ENCODE measurements around the gene APIP. TPM values are rescaled to one million over a fixed set of nuclear protein-coding genes. Genes with fewer than 3 reads are reported as not detected.

Gene APIP
- total and polyA plus RNA-seq, 10 of the 15 experiments (the other 5 are each of a cell fraction or from before 2014, with no cell fraction given): 26.8 to 87.1 (median 52.8) TPM

GRCh38 chr11:34916015-34916842 is at the start of gene APIP, which contains the start of gene PDHX (continued):
- TF ChIP-seq, protein P1, sequence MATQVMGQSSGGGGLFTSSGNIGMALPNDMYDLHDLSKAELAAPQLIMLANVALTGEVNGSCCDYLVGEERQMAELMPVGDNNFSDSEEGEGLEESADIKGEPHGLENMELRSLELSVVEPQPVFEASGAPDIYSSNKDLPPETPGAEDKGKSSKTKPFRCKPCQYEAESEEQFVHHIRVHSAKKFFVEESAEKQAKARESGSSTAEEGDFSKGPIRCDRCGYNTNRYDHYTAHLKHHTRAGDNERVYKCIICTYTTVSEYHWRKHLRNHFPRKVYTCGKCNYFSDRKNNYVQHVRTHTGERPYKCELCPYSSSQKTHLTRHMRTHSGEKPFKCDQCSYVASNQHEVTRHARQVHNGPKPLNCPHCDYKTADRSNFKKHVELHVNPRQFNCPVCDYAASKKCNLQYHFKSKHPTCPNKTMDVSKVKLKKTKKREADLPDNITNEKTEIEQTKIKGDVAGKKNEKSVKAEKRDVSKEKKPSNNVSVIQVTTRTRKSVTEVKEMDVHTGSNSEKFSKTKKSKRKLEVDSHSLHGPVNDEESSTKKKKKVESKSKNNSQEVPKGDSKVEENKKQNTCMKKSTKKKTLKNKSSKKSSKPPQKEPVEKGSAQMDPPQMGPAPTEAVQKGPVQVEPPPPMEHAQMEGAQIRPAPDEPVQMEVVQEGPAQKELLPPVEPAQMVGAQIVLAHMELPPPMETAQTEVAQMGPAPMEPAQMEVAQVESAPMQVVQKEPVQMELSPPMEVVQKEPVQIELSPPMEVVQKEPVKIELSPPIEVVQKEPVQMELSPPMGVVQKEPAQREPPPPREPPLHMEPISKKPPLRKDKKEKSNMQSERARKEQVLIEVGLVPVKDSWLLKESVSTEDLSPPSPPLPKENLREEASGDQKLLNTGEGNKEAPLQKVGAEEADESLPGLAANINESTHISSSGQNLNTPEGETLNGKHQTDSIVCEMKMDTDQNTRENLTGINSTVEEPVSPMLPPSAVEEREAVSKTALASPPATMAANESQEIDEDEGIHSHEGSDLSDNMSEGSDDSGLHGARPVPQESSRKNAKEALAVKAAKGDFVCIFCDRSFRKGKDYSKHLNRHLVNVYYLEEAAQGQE (IDR thresholded peaks at IDR 0.05; ENCODE audit: low read depth, low read length): no peak
- TF ChIP-seq MYB (IDR thresholded peaks at IDR 0.05; ENCODE audit: borderline replicate concordance, low read depth, low read length) (0 out of 2 replicates have a peak, but pooled peaks have one; percentile 39), ZNF207 (IDR thresholded peaks at IDR 0.05; ENCODE audit: borderline replicate concordance) (peak; percentile 87; the same call in 1 of the 2 replicates), TBL1XR1 (IDR thresholded peaks at IDR 0.05; ENCODE audit: low read depth, low read length) (no peak), SREBF1 (IDR thresholded peaks at IDR 0.05; ENCODE audit: low read length) (no peak), CBX5 (IDR thresholded peaks at IDR 0.05; ENCODE audit: low read depth) (0 out of 2 replicates have a peak, but pooled peaks have one; percentile 10), NBN (IDR thresholded peaks at IDR 0.05) (0 out of 2 replicates have a peak, but pooled peaks have one; percentile 60), SPI1 (IDR thresholded peaks at IDR 0.05; ENCODE audit: borderline replicate concordance, insufficient read depth, low read depth, low read length) (no peak), POU2F2 (IDR thresholded peaks at IDR 0.05; ENCODE audit: borderline replicate concordance, low read depth, low read length) (peak; percentile 88; the same call in 2 of the 3 replicates), MYC (IDR thresholded peaks at IDR 0.05; ENCODE audit: insufficient read depth, insufficient read length, insufficient replicate concordance, low read length, severe bottlenecking) (no peak), SUPT20H (IDR thresholded peaks at IDR 0.05; ENCODE audit: borderline replicate concordance, control insufficient read depth, low read depth, low read length) (no peak), FOS (IDR thresholded peaks at IDR 0.05; ENCODE audit: borderline replicate concordance, extremely low read depth, insufficient read length) (no peak), MEF2A (IDR thresholded peaks at IDR 0.05; ENCODE audit: insufficient read depth, low read depth, low read length) (no peak), EGR1 (IDR thresholded peaks at IDR 0.05; ENCODE audit: borderline replicate concordance in 1 of 2, low read depth in 2 of 2, low read length in 2 of 2) (peak in 1 of 2 experiments; percentile 46; a peak in 1 of 3 replicates), E2F8 (IDR thresholded peaks at IDR 0.05; ENCODE audit: low read depth, partially characterized antibody) (no peak), SMC3 (IDR thresholded peaks at IDR 0.05; ENCODE audit: borderline replicate concordance, low read length) (no peak)
- TF ChIP-seq, protein P2, sequence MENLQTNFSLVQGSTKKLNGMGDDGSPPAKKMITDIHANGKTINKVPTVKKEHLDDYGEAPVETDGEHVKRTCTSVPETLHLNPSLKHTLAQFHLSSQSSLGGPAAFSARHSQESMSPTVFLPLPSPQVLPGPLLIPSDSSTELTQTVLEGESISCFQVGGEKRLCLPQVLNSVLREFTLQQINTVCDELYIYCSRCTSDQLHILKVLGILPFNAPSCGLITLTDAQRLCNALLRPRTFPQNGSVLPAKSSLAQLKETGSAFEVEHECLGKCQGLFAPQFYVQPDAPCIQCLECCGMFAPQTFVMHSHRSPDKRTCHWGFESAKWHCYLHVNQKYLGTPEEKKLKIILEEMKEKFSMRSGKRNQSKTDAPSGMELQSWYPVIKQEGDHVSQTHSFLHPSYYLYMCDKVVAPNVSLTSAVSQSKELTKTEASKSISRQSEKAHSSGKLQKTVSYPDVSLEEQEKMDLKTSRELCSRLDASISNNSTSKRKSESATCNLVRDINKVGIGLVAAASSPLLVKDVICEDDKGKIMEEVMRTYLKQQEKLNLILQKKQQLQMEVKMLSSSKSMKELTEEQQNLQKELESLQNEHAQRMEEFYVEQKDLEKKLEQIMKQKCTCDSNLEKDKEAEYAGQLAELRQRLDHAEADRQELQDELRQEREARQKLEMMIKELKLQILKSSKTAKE (IDR thresholded peaks at IDR 0.05; ENCODE audit: low read depth, poor library complexity, severe bottlenecking): no peak
- TF ChIP-seq, protein P3, sequence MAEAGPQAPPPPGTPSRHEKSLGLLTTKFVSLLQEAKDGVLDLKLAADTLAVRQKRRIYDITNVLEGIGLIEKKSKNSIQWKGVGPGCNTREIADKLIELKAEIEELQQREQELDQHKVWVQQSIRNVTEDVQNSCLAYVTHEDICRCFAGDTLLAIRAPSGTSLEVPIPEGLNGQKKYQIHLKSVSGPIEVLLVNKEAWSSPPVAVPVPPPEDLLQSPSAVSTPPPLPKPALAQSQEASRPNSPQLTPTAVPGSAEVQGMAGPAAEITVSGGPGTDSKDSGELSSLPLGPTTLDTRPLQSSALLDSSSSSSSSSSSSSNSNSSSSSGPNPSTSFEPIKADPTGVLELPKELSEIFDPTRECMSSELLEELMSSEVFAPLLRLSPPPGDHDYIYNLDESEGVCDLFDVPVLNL (IDR thresholded peaks at IDR 0.05; ENCODE audit: low read depth, low read length): no peak
